A172 (cell line): ENCODE results near the gene AFF3. TPM values are rescaled to one million over a fixed set of nuclear protein-coding genes. Genes with fewer than 3 reads are reported as not detected.

ENCODE experiments used
- DNase-seq: peaks from one replicate; pipeline ENCODE4 v3.0.0-alpha.2; 2015; ENCODE audit warnings: low spot score
- total RNA-seq: library from RNA; depleted of rRNA; stranded (reverse); fragments of >200 nt; shearing (Covaris generic); gene quantifications from 2 replicates; pipeline ENCODE4 v1.2.3, GENCODE V29; 2014

AFF3 gene
- total RNA-seq, 1 experiment from 2014 or later = 1.9 TPM

GRCh38 chr2:100072503-100072902, 69.9 kb downstream of the AFF3 start:
- no peak for DNase-seq

- no peak for DNase-seq
Observed at GRCh38 chr2:100071335-100072043, 70.9 kb downstream of the AFF3 start.

GRCh38 chr2:100070078-100070477, 72.3 kb downstream of the AFF3 start:
- DNase-seq = no peak

- DNase-seq = no peak
Observed at GRCh38 chr2:100068395-100068794, 74.0 kb downstream of the AFF3 start.

GRCh38 chr2:100067784-100068183, 74.6 kb downstream of the AFF3 start:
- no peak for DNase-seq

- no peak for DNase-seq
Observed at GRCh38 chr2:100066856-100067255, 75.5 kb downstream of the AFF3 start.

- no peak for DNase-seq
Observed at GRCh38 chr2:100066246-100066645, 76.1 kb downstream of the AFF3 start.

- no peak for DNase-seq
Observed at GRCh38 chr2:100064592-100065428, 77.6 kb downstream of the AFF3 start.

- DNase-seq = no peak
Observed at GRCh38 chr2:100064165-100064564, 78.2 kb downstream of the AFF3 start.

GRCh38 chr2:100063459-100063953, 78.9 kb downstream of the AFF3 start:
- DNase-seq = no peak

- DNase-seq = no peak
Observed at GRCh38 chr2:100062336-100062735, 80.1 kb downstream of the AFF3 start.

- DNase-seq = no peak
Observed at GRCh38 chr2:100060875-100061274, 81.5 kb downstream of the AFF3 start.

- no peak for DNase-seq
Observed at GRCh38 chr2:100059638-100060037, 82.8 kb downstream of the AFF3 start.

GRCh38 chr2:100057901-100058261, 84.5 kb downstream of the AFF3 start:
- no peak for DNase-seq

- DNase-seq = no peak
Observed at GRCh38 chr2:100054426-100054825, 88.0 kb downstream of the AFF3 start.

GRCh38 chr2:100053087-100053885, 89.1 kb downstream of the AFF3 start:
- no peak for DNase-seq

GRCh38 chr2:100052650-100053049, 89.7 kb downstream of the AFF3 start:
- no peak for DNase-seq

- no peak for DNase-seq
Observed at GRCh38 chr2:100051253-100051652, 91.1 kb downstream of the AFF3 start.

GRCh38 chr2:100050685-100051084, 91.7 kb downstream of the AFF3 start:
- DNase-seq = no peak

- no peak for DNase-seq
Observed at GRCh38 chr2:100046961-100047947, 95.1 kb downstream of the AFF3 start.

- no peak for DNase-seq
Observed at GRCh38 chr2:100045000-100045399, 97.4 kb downstream of the AFF3 start.
